ENCODE results near the gene ARL17B. TPM values are rescaled to one million over a fixed set of nuclear protein-coding genes. Genes with fewer than 3 reads are reported as not detected.
"Not testable (repeated sequence)": the region's sequence is repeated elsewhere in the genome, so short reads cannot be mapped to it uniquely, and the experiment has no call there.

The ARL17B gene
- total RNA-seq, 2 experiments from 2014 or later, result 22.6 to 27.6 TPM

- no peaks in the 10 kb centered on the region for H3K9me3 Mint-ChIP-seq (ENCODE audit: low read depth)
- no peaks in the 10 kb centered on the region for H3K36me3 Mint-ChIP-seq (ENCODE audit: low read depth)
- peaks cover 34% of the 10 kb centered on the region for H3K4me1 Mint-ChIP-seq
- H3K27ac Mint-ChIP-seq, result no peak overlapping the region
- ATAC-seq, result peak; percentile 43
- intact Hi-C loops (cut with DNase I, micrococcal nuclease), result no loop called here
- ChIA-PET CTCF (no interaction called here), POLR2A (no interaction called here)
- peak; percentile 38 for DNase-seq
- no peaks in the 10 kb centered on the region for H3K27me3 Mint-ChIP-seq
- no peak overlapping the region for H3K4me3 Mint-ChIP-seq
Measured at GRCh38 chr17:46264456-46265198, 96.9 kb downstream of the ARL17B start.

DNA sequence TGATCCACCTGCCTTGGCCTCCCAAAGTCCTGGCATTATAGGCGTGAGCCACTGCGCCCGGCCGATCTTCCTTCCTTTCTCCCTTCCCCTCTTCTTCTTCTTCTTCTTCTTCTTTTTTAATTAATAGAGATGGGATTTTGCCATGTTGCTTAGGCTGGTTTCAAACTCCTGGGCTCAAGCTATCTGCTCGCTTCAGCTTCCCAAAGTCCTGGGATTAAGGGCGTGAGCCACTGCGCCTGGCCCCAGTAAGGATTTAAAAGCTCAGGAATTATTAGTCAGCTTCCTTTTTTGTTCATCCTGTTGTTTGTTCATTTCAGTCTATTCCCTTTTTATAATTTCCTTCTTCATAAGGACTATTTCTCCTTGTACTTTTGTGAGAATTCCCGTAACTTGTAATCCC lies 99.3 kb downstream of the ARL17B start:
- Mint-ChIP-seq H3K27ac (no peak overlapping the region), H3K4me1 (peaks cover 24% of the 10 kb centered on the region), H3K4me3 (no peak overlapping the region), H3K27me3 (no peaks in the 10 kb centered on the region), H3K36me3 (ENCODE audit: low read depth) (no peaks in the 10 kb centered on the region), H3K9me3 (ENCODE audit: low read depth) (no peaks in the 10 kb centered on the region)
- no peak for ATAC-seq
- ChIA-PET POLR2A (no interaction called here), CTCF (interaction anchor here (1.3 to 2.0 kb wide), 2 partner anchors 69 to 128 kb away, joined by 6 to 7 read pairs; partner anchors contain the start of gene KANSL1)
- no peak for DNase-seq
- intact Hi-C loops (cut with DNase I, micrococcal nuclease), result no loop called here

DNA sequence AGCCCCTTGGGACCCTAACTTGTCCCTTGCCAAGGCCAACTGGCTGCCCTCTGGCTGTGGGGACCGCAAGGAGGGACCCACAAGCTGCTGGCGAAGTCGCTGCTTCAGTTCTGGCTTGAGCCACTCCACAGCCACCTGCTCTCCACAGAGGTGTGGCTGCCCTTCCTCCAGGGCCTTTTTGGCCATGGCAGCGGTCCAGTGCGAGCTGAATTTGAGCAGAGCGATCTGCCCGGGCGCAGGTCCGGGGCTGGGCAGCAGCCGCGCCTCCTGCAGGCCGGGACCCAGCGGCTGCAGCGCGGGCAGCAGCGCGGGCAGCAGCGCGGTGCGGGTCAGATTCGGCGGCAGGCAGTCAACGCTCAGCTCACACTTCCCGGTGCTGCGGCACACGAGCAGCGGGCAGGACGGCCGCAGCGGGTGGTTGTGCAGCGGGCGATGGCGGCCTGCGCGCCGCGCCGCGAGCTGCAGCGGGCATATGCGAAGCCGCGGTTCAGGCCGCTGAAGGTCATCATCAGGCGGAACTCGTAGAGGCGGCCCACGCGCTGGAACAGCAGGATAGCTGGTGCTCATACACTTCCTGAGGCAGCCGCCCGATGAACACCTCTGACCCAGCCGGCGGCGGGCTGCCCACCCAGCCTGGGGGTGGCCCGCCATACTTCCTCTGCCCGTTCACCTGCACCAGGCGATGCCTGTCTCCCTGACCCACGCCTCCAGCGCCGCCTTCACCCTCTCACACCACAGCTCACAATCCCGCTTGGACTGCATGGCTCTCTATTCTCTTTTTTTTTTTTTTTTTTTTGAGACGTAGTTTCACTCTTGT lies 101.5 kb downstream of the ARL17B start:
- CTCF ChIA-PET; intact Hi-C loops (cut with DNase I, micrococcal nuclease); H3K9me3 Mint-ChIP-seq (ENCODE audit: low read depth); H3K36me3 Mint-ChIP-seq (ENCODE audit: low read depth); POLR2A ChIA-PET; DNase-seq; H3K27ac Mint-ChIP-seq; H3K27me3 Mint-ChIP-seq: not testable (repeated sequence)
- peak; percentile 52 for ATAC-seq
- Mint-ChIP-seq H3K4me3 (peak overlapping the region; percentile 60), H3K4me1 (peaks cover 10% of the 10 kb centered on the region)

DNA sequence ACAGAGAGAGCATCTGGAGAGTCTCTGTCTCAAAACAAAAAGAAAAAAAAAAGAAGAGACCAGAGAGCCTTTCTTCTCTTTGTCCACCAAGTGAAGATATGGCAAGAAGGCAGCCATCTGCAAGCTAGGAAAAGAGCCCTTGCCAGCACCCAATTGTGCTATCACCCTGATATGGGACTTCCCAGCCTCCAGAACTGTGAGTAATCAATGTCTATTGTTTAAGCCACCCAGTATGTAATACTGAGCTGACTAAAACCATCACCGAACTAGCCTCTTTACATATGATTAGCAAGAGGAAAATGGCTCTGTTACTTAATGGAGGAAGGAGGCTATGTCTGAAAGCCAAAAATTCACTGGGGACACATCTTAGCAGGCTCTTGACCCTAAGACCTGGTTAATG lies 105.2 kb downstream of the ARL17B start:
- DNase-seq; H3K9me3 Mint-ChIP-seq (ENCODE audit: low read depth); intact Hi-C loops (cut with DNase I, micrococcal nuclease); H3K4me3 Mint-ChIP-seq; H3K27ac Mint-ChIP-seq; H3K27me3 Mint-ChIP-seq; H3K4me1 Mint-ChIP-seq; H3K36me3 Mint-ChIP-seq (ENCODE audit: low read depth); POLR2A ChIA-PET: not testable (repeated sequence)
- peak; percentile 57 for ATAC-seq
- CTCF ChIA-PET, result interaction anchor here (0.8 kb wide), 1 partner anchor 11 kb away, joined by 4 read pairs; no protein-coding TSS in a partner anchor

DNA sequence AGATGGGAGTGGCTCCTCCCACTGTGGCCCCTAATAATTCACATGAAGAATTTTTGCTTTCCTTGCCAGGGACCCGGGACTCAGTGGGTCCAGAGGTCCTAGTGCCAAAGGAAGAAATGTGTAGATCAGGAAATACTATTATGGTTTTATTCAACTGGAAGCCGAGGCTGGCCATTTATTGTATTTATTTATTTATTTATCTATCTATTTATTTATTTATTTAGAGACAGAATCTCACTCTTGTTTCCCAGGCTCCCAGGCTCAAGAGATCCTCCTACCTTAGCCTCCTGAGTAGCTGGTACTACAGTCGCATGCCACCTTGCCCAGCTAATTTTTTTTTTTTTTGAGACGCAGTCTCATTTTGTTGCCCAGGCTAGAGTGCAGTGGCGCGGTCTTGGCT lies 107.4 kb downstream of the ARL17B start:
- intact Hi-C loops (cut with DNase I, micrococcal nuclease); POLR2A ChIA-PET; H3K36me3 Mint-ChIP-seq (ENCODE audit: low read depth); H3K4me1 Mint-ChIP-seq; H3K4me3 Mint-ChIP-seq; H3K9me3 Mint-ChIP-seq (ENCODE audit: low read depth); DNase-seq; H3K27me3 Mint-ChIP-seq; H3K27ac Mint-ChIP-seq; ATAC-seq: not testable (repeated sequence)
- CTCF ChIA-PET, result interaction anchor here (0.6 to 0.7 kb wide), 2 partner anchors 61 to 668 kb away, joined by 3 read pairs; partner anchors contain the start of gene KANSL1

DNA sequence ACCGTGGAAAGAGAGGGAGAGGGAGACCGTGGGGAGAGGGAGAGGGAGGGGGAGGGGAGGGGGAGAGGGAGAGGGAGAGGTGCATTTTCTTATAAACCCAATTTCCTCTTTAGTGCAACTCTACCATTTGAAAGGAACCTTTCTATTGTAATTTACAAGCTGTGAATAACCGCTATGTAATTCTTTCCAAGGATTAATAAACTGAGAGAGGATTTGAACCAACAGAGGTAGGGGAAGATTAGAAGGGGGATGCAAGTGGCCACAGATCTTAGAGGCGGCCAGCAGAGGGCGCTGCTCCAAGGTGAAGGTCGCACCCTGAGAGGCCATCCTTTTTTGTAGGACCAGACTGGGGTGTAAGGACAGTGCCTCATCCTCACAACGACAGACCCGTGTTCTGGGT lies 107.8 kb downstream of the ARL17B start:
- POLR2A ChIA-PET; intact Hi-C loops (cut with DNase I, micrococcal nuclease); H3K36me3 Mint-ChIP-seq (ENCODE audit: low read depth); H3K27me3 Mint-ChIP-seq; H3K4me1 Mint-ChIP-seq; H3K4me3 Mint-ChIP-seq; H3K27ac Mint-ChIP-seq; H3K9me3 Mint-ChIP-seq (ENCODE audit: low read depth): not testable (repeated sequence)
- CTCF ChIA-PET, result interaction anchor here (0.7 kb wide), 1 partner anchor 18 kb away, joined by 3 read pairs; no protein-coding TSS in a partner anchor
- ATAC-seq (peak; percentile 96), DNase-seq (peak; percentile 87)

DNA sequence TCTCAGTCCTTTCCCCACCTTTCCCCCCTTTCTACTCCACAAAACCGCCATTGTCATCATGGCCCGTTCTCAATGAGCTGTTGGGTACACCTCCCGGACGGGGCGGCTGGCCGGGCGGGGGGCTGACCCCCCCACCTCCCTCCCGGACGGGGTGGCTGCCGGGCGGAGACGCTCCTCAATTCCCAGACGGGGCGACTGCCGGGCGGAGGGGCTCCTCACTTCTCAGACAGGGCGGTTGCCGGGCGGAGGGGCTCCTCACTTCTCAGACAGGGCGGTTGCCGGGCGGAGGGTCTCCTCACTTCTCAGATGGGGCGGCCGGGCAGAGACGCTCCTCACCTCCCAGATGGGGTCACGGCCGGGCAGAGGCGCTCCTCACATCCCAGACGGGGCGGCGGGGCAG lies 108.8 kb downstream of the ARL17B start:
- H3K9me3 Mint-ChIP-seq (ENCODE audit: low read depth); H3K36me3 Mint-ChIP-seq (ENCODE audit: low read depth); DNase-seq; intact Hi-C loops (cut with DNase I, micrococcal nuclease); ATAC-seq; H3K27me3 Mint-ChIP-seq; H3K27ac Mint-ChIP-seq; POLR2A ChIA-PET; H3K4me3 Mint-ChIP-seq; H3K4me1 Mint-ChIP-seq: not testable (repeated sequence)
- CTCF ChIA-PET, result interaction anchor here (0.6 kb wide), 1 partner anchor 642 kb away, joined by 3 read pairs; no protein-coding TSS in a partner anchor

GRCh38 chr17:46249153-46249552 lies 112.4 kb downstream of the ARL17B start:
- H3K27ac Mint-ChIP-seq; intact Hi-C loops (cut with DNase I, micrococcal nuclease); H3K4me1 Mint-ChIP-seq; H3K36me3 Mint-ChIP-seq (ENCODE audit: low read depth); POLR2A ChIA-PET; H3K27me3 Mint-ChIP-seq; H3K9me3 Mint-ChIP-seq (ENCODE audit: low read depth); CTCF ChIA-PET; DNase-seq; ATAC-seq; H3K4me3 Mint-ChIP-seq: not testable (repeated sequence)

- H3K27me3 Mint-ChIP-seq; H3K9me3 Mint-ChIP-seq (ENCODE audit: low read depth); H3K4me1 Mint-ChIP-seq; H3K27ac Mint-ChIP-seq; CTCF ChIA-PET; H3K4me3 Mint-ChIP-seq; intact Hi-C loops (cut with DNase I, micrococcal nuclease); POLR2A ChIA-PET; DNase-seq; ATAC-seq; H3K36me3 Mint-ChIP-seq (ENCODE audit: low read depth): not testable (repeated sequence)
Measured at GRCh38 chr17:46244949-46245768, 116.4 kb downstream of the ARL17B start.

DNA sequence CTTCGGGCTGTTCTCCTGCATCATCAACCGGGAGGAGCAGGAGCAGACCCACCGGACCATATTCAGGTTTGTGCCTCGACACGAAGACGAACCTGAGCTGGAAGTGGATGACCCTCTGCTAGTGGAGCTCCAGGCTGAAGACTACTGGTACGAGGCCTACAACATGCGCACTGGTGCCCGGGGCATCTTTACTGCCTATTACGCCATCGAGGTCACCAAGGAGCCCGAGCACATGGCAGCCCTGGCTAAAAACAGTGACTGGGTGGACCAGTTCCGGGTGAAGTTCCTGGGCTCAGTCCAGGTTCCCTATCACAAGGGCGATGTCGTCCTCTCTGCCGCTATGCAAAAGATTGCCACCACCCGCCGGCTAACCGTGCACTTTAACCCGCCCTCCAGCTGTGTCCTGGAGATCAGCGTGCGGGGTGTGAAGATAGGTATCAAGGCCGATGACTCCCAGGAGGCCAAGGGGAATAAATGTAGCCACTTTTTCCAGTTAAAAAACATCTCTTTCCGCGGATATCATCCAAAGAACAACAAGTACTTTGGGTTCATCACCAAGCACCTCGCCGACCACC lies 117.1 kb downstream of the ARL17B start:
- intact Hi-C loops (cut with DNase I, micrococcal nuclease), result not testable (repeated sequence)

DNA sequence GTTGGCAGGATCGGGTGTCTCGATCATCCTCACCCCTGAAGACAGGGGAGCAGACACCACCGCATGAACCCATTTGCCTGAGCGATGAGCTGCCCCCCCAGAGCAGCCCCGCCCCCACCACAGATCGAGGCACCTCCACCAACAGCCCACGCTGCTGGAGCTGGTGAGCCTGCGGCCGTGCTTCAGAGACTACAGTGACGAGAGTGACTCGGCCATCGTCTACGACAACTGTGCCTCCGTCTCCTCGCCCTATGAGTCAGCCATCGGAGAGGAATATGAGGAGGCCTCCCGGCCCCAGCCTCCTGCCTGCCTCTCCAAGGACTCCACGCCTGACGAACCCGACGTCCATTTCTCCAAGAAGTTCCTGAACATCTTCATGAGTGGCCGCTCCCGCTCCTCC lies 117.6 kb downstream of the ARL17B start:
- H3K36me3 Mint-ChIP-seq (ENCODE audit: low read depth); H3K4me3 Mint-ChIP-seq; H3K27ac Mint-ChIP-seq; H3K4me1 Mint-ChIP-seq; POLR2A ChIA-PET; intact Hi-C loops (cut with DNase I, micrococcal nuclease); ATAC-seq; DNase-seq; H3K27me3 Mint-ChIP-seq; H3K9me3 Mint-ChIP-seq (ENCODE audit: low read depth); CTCF ChIA-PET: not testable (repeated sequence)

More for the DNA sequence above, 117.1 kb downstream of the ARL17B start:
- H3K9me3 Mint-ChIP-seq (ENCODE audit: low read depth); H3K4me1 Mint-ChIP-seq; POLR2A ChIA-PET; H3K27ac Mint-ChIP-seq; ATAC-seq; H3K27me3 Mint-ChIP-seq; DNase-seq; H3K4me3 Mint-ChIP-seq; CTCF ChIA-PET; H3K36me3 Mint-ChIP-seq (ENCODE audit: low read depth): not testable (repeated sequence)

Data from activated CD4-positive, alpha-beta T cell treated with anti-CD3 and anti-CD28 coated beads for 36 hours (primary cell).